LHCN-M2 (cell line): ENCODE results near the gene KIF26A. TPM values are rescaled to one million over a fixed set of nuclear protein-coding genes. Genes with fewer than 3 reads are reported as not detected.

Experiments used
- DNase-seq: peaks from one replicate; pipeline ENCODE4 v3.0.0-alpha.2; 2012; ENCODE audit warnings: low read depth
- polyA plus RNA-seq: library from polyadenylated mRNA; unstranded; fragments of >200 nt; gene quantifications from one replicate; pipeline ENCODE4 v1.2.1, GENCODE V29; 2012; ENCODE audit warnings: missing spikeins
- total RNA-seq: library from RNA; depleted of rRNA; stranded (reverse); fragments of >200 nt; gene quantifications from 2 replicates; pipeline ENCODE4 v1.2.3, GENCODE V29; 2014; rRNA removed

Gene KIF26A
- under 0.01 TPM in 1 of 2 replicates, not detected in the other for total RNA-seq
- not detected for polyA plus RNA-seq

DNA sequence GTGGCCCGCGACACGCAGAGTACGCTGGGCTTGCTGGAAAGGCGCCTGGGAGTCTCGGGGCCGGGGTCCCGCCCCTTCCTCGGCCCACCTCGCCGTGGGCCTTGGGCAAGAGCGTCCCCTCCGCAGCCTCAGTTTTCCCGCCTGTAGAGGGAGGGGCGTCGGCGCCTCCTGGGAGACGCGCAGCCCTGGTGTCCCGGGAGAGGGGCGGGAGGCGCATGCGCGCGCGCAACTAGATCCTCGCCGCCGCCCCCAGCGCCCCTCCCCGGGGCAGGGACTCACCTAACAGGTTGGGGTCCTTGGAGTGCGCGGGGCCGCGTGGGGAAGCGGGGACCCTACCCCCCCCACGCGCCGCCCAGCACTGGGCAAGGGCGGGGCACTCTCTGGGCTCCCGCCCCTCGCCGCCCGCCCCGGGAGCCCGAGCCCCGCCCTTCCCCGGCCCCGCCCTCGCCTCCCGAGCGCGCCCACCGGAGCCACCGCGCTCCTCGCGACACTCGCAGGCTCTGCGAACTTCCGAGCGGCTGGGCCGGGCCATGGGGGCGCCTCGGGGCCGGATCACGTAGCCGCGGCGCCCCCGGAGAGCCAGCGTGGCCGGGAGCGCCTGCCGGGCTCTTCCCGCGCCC, at the start of gene KIF26A:
TSS of gene KIF26A (plus strand) at position 490 of the 620 bp plus-strand sequence. CDS start 136 bp downstream, outside the sequence.
- no peak for DNase-seq

DNA sequence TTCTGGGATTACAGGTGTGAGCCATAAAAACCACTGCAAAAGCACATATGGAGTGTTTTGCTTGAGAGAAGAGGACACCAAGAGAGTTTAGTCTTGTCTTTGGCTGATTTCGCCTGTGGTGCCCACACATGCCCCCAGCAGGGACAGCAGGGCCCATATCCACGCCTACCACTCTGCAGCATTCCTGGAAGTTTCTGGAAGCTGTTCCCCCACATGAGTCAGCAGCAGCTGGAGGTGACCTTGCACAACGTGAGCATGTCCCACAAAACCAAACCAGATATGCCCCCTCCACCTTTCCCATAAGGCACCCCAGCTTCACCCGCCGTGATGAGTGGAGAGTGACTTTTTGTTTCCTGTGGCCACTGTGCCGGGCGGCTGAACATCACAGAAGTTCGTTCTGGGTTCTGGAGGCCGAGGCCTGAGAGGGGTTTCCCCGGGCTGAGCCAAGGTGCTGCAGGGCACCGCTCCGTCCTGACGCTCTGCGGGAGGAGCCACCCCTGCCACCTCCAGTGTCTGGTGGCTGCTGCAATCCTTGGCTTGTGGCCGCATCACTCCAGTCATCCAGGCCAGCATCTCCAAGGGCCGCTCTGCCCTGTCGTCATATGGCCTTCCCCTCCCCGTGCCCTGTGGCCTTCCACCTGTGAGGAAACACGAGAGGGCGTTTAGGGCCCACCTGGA, 48.2 kb upstream of the KIF26A start:
- DNase-seq = peak; percentile 21

DNA sequence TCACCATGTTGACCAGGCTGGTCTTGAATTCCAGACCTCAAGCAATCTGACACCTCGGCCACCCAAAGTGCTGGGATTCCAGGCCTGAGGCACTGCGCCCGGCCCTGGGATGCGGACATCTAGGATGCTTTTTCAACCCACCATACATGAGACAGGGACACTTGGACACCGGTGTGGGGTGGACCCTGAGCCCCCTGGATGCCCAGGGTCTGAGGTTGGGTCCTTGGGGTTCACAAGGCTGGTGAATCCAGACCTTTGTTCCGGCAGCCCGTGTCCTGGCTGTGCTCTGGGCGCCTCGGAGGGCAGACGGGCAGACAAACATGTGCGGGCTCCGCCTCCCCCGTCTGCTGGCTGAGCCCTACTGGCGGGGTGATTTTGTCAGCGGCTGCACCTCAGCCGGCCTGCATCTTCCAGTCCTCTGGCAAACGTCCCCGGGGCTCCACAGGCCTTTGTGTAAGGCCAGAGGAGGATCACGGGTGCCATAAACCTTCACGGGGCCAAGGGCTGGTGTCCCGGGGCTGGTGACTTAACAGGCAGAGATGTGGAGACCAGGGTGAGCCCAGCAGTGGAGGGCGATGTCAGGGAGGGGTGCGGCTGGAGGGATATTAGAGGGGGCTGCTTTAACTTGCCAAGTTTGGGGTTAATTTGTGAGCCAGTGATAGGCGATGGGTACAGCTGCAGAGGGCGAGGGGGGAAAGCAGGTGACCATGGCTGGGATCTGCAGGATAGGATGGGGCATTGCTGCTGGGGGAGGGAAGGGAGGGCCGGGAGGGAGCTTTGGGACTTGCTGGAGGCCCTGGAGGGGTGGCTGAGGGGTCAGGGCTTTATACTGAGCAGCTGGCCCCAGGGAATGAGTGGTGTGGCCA, 47.1 kb upstream of the KIF26A start:
- DNase-seq = no peak

DNA sequence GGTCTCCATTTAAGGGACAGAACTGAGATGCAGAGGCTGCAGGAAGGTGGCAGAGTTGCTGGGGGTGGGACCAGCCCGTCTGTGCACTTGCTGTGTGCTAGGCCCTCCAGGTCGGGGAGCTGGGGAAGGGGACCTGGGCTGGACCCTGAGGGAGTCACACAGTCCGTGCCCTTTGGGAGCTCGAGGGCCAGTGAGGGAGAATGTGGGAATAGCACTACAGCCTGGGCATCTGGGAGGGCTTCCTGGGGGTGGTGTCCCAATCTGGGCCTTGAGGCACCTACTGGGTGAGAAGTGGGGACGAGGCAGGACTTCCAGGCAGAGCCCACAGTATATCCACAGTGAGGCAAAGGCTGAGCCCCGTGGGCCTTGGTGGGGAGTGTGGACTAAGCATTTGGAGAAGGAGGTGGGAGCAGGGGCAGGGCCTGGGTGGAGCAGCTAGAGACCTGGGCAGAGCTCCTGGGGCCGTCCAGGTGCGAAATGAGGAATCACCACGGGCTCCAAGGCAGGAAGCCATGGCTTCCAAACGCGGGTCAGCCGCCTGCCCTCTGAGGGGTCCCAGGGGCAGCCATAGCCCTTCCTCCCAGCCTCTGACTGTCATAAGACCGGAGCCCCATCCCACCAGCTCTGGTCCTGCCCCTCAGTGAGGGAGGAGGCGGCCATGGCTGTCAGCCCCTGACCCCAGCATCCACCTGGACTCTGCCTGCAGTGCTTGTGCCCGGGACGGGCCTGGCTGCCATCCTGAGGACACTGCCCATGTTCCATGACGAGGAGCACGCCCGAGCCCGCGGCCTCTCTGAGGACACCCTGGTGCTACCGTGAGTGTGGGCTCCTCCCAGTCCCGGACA, 46.2 kb upstream of the KIF26A start:
- no peak for DNase-seq

- no peak for DNase-seq
These were observed 45.4 kb upstream of the KIF26A start for GRCh38 chr14:104092931-104093365.

- no peak for DNase-seq
These were observed 44.9 kb upstream of the KIF26A start for GRCh38 chr14:104093366-104094055.

GRCh38 chr14:104094056-104094708, 44.2 kb upstream of the KIF26A start:
- DNase-seq = no peak

DNA sequence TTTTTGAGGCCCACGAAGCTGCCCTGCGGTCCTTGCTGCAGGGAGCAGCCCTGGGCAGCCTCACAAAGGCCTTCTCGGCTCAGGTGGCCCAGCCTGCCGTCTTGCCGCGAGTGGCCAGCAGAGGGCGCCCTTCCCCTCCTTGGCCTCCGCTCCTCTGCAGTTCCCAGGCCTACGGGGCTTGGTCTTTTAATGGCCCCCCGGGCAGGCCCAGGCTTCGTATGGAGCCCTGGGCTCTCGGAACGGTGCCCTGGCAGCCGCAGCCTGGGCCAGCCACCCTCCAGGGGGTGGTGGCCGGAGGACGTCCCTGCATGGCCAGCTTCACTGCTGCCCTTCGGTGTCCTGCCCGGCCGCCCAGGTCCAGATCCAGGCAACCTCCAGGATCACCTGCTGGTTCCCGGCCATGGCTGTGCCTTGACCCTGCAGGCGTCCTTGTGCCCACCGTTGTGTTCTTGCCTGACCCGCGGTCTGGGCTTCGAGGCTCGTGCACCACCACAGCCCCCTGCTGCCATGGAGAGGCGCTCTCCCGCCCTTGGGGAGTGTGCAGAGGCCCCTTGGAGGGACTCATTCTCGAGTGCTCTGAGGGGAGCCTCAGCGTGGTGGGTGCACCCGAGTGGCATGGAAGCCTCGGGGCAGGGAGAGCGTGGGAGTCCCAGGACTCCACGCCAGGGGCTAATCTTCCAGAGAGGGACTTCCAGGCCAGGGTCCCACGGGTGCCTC, 43.5 kb upstream of the KIF26A start:
- peak; percentile 19 for DNase-seq

DNA sequence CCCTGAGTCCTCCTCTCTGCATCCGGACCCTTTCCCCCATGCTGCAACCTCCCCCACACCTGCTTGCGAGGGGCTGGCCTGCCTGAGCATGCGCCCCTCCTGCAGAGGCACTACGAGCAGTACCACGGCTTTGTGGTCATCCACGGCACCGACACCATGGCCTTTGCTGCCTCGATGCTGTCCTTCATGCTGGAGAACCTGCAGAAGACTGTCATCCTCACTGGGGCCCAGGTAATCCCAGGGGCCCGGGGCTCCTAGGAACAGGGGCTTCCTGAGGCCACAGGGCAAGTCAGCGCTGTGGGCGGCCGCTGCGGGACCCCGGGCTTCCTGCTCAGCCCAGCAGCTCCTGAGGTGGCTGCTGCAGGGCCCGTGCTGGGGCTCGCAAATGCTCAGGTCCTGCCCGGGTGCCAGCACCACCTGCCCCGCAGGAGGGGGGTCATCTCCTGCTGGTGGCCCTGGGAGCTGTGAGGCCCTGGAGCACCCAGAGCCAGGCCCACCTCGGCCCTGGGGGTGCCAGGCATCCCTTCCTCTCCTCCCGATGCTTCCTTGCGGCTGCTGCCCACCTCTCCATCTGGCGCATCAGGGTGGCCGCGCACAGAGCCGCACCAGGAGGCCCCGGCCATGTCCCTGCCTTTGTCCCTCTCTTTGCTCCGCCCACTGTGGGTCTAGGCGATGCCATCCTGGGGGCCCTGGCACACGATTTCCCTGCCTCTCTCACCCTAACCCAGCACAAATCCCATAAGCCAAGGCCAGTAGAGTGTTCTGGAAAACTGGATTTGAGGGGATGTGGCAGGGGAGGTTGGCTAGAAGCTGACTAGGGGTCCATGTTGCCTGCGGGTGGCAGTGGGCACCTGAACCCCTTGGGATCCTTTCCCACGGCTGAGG, 42.7 kb upstream of the KIF26A start:
- no peak for DNase-seq

- no peak for DNase-seq
These were observed 42.1 kb upstream of the KIF26A start for GRCh38 chr14:104096318-104096717.

DNA sequence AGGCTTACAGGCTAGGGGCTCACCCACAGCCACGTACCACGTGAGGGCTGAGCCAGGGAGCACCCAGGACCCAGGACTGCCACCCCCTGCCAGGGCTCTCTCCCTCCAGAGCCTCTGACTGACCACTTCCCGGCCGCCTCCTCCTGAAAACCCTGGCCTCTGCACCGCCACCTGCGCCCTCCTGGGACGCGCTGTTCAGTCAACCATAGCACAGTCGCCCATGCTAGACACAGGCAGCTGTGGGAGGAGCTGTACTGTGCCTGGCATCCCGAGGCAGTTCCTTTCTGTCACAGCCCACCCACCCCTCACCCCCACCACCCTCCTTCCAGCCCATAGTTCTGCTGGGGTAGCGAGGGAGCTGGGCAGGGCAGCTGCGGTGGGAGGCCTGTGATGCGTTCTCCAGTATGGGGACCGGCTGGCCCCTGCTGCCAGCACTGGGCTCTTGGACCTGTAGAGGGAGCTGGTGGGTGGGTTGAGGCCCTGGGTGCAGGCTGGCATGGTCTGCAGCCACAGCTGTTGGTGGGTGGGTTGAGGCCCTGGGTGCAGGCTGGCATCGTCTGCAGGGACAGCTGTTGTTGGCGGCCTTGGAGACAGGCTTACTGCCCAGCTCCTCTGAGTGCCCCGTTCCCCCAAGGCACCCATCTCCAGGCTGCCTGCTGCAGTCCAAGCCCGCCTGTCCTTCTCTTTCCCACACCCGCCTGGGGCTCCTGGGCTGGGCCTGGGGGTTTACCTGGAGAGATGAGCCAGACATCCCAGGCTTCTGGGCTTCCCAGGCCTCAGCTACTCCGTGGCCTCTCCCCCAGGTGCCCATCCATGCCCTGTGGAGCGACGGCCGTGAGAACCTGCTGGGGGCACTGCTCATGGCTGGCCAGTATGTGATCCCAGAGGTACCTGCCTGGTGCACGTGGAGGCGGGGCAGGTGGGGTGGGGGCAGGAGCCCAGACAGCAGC, 41.4 kb upstream of the KIF26A start:
- DNase-seq = peak; percentile 38

DNA sequence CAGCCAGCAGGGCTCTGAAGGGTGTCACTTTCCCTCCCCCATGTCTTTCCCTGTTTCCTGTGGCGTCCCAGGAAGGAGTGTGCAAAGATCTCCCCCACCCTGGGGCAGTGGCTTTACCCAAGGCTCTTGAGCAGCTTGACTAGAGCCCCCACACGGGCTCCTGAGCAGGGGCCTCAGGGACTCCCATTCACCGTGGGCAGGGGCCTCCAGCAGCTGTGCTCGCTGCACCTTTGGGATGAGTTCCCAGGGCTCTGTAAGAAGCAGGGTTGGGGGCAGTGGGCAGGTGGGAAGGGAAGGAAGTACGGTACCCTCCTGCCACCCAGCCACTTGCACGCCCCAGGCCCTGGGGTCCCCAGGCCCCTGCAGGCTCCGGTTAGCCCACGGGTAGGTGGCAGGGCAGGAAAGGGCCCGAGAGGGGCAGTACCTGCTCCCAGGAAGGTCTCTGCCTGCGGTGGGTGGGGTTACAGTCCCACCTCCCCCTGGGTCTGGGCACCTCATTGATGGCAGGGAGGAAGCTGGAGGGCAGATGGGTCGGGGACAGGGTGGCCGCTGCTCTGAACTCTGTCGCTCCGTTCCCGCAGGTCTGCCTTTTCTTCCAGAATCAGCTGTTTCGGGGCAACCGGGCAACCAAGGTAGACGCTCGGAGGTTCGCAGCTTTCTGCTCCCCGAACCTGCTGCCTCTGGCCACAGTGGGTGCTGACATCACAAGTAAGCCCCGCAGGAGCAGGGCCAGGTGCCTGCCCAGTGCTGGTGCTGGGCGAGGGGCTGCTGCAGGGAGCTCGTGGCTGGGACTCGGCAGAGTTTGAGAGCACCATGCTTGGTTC, 39.9 kb upstream of the KIF26A start:
- DNase-seq = no peak

DNA sequence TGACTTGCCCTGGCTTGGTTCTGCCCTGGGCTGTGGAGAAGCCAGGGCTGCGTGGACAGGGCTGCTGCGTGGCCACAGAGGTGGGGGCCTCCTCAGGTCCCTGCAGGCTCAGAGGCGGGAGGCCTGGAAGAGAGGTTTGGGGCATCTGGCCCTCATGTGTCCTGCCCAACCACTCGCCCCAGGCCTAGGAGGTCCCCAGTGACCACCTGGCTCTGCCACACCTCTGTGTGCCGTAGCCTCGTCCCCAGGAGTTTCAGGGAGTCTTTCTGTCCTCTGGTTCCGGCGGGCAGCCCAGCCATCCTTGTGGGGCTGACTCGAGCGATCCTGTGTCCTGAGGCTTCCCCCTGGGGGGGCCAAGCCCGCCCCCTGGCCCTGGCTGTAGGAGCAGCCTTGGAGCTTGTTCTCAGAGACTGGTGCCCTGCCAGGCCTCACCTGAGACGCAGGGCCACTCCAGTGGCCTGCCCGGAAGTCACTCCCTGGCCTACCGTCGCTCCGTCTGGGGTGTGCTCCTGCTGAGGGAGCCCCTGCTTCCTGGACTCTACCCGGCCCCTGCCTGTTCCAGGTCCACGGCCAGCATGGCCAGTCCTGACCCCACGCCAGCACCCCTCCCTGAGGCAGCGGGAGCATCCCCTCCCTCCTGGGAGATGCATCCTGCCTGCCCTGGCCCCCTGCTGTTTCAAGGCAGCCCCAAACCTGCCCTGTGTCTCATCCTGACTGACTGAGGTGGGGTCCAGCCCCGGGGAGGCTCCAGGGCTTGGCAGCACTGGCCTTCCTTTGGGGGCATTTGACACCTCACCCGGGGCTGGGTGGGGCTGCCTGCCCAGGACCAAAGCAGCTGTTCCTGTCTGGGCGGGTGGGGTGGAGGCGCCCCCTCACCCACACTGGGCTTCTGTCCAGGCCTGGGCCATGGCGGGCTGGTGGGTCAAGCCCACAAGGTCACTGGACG, 39.0 kb upstream of the KIF26A start:
- no peak for DNase-seq

DNA sequence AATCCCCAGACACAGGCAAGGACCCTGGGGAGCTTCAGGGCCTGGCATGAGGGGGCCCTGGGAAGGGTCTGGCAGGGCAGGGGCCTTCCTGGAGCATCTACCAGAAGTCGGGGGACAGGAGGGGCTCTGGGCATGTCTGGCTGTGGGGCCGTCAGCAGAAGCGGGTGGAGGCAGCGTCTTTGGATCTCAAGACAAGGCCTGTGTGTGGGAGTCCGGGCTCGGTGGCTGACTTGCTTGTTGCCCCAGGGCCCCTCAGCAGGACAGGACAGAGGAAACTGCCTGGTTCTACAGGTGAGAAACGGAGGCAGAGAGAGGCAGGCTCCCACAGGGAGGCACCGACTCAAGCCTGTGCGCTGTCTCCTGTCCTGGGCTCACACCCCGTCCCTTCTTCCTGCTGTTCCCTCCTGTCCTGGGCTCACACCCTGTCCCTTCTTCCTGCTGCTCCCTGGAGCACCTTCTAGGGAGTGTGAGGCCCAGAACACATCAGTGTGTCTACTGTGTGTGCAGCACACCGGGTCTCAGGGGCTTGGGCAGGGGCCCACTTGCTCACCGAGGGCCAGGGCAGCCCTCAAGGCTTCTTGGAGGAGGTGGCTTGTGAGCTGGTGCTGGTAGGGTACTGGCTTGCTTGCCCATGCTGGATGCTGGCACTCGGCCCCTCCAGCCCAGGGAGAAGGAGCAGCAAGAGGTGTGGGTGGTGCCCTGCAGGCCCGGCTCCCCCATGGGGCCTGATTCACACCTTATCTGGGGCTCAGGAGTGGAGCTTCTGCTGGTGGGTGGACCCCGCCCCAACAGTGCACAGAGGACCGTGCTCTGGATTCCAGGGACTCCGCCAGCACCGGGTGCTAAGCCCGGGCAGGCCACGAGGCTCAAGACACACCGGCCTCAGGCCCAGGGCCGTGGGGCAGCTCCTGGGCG, 38.0 kb upstream of the KIF26A start:
- no peak for DNase-seq
